NB4 (cell line): ENCODE measurements around the gene GARIN5A.

Experiments
- CTCF ChIP-seq: IDR thresholded peaks from one replicate; pipeline ENCODE4 v1.5.1; 2012; ENCODE audit warnings: low read depth, low read length
- MAX ChIP-seq: IDR thresholded peaks from 2 replicates; pipeline ENCODE4 v1.6.1; 2011; ENCODE audit warnings: low read depth, low read length
- MYC ChIP-seq: IDR thresholded peaks from 2 replicates; pipeline ENCODE4 v1.6.1; 2011; ENCODE audit warnings: low read depth, low read length
- POLR2A ChIP-seq: IDR thresholded peaks from 2 replicates; pipeline ENCODE4 v1.6.1; 2011; ENCODE audit warnings: mild to moderate bottlenecking; ENCODE audit not compliant: insufficient read length; ENCODE audit errors: extremely low read depth

- no peak for TF ChIP-seq CTCF
- TF ChIP-seq POLR2A = no peak
- TF ChIP-seq MAX = no peak
- no peak for TF ChIP-seq MYC
Observed at GRCh38 chr19:50433201-50434180, 43.2 kb downstream of the GARIN5A start.
